Measurements from ENCODE around the gene ZNF837. TPM values are rescaled to one million over a fixed set of nuclear protein-coding genes. Genes with fewer than 3 reads are reported as not detected.

ZNF837 gene
- total and polyA plus RNA-seq, 2 of the 13 experiments (the other 11 are each of a cell fraction or from before 2014, with no cell fraction given): 0.29 to 1.3 TPM

- TF ChIP-seq ZSCAN25 (CRISPR knock-in tag; IDR thresholded peaks at IDR 0.05) (peak; percentile 82), ZFYVE20 (CRISPR knock-in tag; IDR thresholded peaks at IDR 0.05; ENCODE audit: borderline replicate concordance, low read depth) (peak; percentile 92; the same call in 1 of the 2 replicates), ZFY (CRISPR knock-in tag; IDR thresholded peaks at IDR 0.05) (peak; percentile 97), FOXJ3 (CRISPR knock-in tag; IDR thresholded peaks at IDR 0.05; ENCODE audit: borderline replicate concordance) (no peak), ZNF138 (CRISPR knock-in tag; IDR thresholded peaks at IDR 0.05; ENCODE audit: low read depth) (0 out of 2 replicates have a peak, but pooled peaks have one; percentile 38), PAX8 (CRISPR knock-in tag; IDR thresholded peaks at IDR 0.05; ENCODE audit: borderline replicate concordance) (no peak), HOMEZ (CRISPR knock-in tag; IDR thresholded peaks at IDR 0.05; ENCODE audit: low read depth) (no peak), ZC3H4 (CRISPR knock-in tag; IDR thresholded peaks at IDR 0.05; ENCODE audit: borderline replicate concordance) (peak; percentile 70; the same call in 1 of the 2 replicates), KLF15 (CRISPR knock-in tag; IDR thresholded peaks at IDR 0.05; ENCODE audit: borderline replicate concordance) (0 out of 2 replicates have a peak, but pooled peaks have one; percentile 64)
- TF ChIP-seq, protein P1, sequence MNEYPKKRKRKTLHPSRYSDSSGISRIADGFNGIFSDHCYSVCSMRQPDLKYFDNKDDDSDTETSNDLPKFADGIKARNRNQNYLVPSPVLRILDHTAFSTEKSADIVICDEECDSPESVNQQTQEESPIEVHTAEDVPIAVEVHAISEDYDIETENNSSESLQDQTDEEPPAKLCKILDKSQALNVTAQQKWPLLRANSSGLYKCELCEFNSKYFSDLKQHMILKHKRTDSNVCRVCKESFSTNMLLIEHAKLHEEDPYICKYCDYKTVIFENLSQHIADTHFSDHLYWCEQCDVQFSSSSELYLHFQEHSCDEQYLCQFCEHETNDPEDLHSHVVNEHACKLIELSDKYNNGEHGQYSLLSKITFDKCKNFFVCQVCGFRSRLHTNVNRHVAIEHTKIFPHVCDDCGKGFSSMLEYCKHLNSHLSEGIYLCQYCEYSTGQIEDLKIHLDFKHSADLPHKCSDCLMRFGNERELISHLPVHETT (CRISPR knock-in tag; conservative IDR thresholded peaks at IDR 0.05): peak; percentile 92
- TF ChIP-seq, protein P2, sequence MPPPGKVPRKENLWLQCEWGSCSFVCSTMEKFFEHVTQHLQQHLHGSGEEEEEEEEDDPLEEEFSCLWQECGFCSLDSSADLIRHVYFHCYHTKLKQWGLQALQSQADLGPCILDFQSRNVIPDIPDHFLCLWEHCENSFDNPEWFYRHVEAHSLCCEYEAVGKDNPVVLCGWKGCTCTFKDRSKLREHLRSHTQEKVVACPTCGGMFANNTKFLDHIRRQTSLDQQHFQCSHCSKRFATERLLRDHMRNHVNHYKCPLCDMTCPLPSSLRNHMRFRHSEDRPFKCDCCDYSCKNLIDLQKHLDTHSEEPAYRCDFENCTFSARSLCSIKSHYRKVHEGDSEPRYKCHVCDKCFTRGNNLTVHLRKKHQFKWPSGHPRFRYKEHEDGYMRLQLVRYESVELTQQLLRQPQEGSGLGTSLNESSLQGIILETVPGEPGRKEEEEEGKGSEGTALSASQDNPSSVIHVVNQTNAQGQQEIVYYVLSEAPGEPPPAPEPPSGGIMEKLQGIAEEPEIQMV (CRISPR knock-in tag; IDR thresholded peaks at IDR 0.05; ENCODE audit: low read depth): peak; percentile 83
- TF ChIP-seq, protein P3, sequence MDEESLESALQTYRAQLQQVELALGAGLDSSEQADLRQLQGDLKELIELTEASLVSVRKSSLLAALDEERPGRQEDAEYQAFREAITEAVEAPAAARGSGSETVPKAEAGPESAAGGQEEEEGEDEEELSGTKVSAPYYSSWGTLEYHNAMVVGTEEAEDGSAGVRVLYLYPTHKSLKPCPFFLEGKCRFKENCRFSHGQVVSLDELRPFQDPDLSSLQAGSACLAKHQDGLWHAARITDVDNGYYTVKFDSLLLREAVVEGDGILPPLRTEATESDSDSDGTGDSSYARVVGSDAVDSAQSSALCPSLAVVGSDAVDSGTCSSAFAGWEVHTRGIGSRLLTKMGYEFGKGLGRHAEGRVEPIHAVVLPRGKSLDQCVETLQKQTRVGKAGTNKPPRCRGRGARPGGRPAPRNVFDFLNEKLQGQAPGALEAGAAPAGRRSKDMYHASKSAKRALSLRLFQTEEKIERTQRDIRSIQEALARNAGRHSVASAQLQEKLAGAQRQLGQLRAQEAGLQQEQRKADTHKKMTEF (CRISPR knock-in tag; IDR thresholded peaks at IDR 0.05): peak; percentile 99
- TF ChIP-seq, protein P4, sequence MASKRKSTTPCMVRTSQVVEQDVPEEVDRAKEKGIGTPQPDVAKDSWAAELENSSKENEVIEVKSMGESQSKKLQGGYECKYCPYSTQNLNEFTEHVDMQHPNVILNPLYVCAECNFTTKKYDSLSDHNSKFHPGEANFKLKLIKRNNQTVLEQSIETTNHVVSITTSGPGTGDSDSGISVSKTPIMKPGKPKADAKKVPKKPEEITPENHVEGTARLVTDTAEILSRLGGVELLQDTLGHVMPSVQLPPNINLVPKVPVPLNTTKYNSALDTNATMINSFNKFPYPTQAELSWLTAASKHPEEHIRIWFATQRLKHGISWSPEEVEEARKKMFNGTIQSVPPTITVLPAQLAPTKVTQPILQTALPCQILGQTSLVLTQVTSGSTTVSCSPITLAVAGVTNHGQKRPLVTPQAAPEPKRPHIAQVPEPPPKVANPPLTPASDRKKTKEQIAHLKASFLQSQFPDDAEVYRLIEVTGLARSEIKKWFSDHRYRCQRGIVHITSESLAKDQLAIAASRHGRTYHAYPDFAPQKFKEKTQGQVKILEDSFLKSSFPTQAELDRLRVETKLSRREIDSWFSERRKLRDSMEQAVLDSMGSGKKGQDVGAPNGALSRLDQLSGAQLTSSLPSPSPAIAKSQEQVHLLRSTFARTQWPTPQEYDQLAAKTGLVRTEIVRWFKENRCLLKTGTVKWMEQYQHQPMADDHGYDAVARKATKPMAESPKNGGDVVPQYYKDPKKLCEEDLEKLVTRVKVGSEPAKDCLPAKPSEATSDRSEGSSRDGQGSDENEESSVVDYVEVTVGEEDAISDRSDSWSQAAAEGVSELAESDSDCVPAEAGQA (IDR thresholded peaks at IDR 0.05; ENCODE audit: low read depth): peak; percentile 92
- TF ChIP-seq, protein P4 (CRISPR knock-in tag; IDR thresholded peaks at IDR 0.05; ENCODE audit: borderline replicate concordance): 0 out of 2 replicates have a peak, but pooled peaks have one; percentile 28
Measured at GRCh38 chr19:58380662-58381459, at the start of gene ZNF837 (continued).
